ENCODE data around the gene EDC4. TPM values are rescaled to one million over a fixed set of nuclear protein-coding genes. Genes with fewer than 3 reads are reported as not detected.
"Not testable (repeated sequence)": the region's sequence is repeated elsewhere in the genome, so short reads cannot be mapped to it uniquely, and the experiment has no call there.

The EDC4 gene
- total RNA-seq, 4 donors from 2014 or later = 38.6 to 86.5 (median 56.7) TPM

DNA sequence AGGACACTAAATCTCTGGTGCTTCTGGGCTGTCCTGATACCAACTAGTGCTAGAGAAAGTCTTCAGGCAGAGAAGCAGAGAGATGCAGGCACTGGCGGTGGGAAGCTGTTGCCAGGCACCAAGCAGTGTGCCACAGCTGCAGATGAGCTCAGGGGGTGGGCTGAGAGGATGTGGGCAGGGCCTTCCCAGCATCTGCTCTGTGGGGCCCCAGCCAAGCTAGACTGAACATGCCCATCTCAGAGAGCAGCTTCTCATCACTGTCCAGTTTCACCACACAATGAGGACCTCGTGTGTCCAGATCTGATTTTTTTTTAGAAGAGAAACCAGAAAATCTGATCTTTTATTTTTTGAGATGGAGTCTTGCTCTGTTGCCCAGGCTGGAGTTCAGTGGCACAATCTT is 37.3 kb downstream of the EDC4 start:
- intact Hi-C loops (cut with DNase I; ENCODE audit: low total_unique reads) = no loop called here
- 58 to 60% methylated on average over 2 of the region's 2 CpGs for WGBS, 2 donors
- TF ChIP-seq, protein P1, sequence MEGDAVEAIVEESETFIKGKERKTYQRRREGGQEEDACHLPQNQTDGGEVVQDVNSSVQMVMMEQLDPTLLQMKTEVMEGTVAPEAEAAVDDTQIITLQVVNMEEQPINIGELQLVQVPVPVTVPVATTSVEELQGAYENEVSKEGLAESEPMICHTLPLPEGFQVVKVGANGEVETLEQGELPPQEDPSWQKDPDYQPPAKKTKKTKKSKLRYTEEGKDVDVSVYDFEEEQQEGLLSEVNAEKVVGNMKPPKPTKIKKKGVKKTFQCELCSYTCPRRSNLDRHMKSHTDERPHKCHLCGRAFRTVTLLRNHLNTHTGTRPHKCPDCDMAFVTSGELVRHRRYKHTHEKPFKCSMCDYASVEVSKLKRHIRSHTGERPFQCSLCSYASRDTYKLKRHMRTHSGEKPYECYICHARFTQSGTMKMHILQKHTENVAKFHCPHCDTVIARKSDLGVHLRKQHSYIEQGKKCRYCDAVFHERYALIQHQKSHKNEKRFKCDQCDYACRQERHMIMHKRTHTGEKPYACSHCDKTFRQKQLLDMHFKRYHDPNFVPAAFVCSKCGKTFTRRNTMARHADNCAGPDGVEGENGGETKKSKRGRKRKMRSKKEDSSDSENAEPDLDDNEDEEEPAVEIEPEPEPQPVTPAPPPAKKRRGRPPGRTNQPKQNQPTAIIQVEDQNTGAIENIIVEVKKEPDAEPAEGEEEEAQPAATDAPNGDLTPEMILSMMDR (IDR thresholded peaks at IDR 0.05) = no peak
- TF ChIP-seq POLR2A (IDR thresholded peaks at IDR 0.05) = no peak
- no peak overlapping the region for H3K4me3 ChIP-seq (ENCODE audit: low read depth, poor library complexity, severe bottlenecking)
- no peak for DNase-seq (ENCODE audit: low spot score in 2 of 2)

DNA sequence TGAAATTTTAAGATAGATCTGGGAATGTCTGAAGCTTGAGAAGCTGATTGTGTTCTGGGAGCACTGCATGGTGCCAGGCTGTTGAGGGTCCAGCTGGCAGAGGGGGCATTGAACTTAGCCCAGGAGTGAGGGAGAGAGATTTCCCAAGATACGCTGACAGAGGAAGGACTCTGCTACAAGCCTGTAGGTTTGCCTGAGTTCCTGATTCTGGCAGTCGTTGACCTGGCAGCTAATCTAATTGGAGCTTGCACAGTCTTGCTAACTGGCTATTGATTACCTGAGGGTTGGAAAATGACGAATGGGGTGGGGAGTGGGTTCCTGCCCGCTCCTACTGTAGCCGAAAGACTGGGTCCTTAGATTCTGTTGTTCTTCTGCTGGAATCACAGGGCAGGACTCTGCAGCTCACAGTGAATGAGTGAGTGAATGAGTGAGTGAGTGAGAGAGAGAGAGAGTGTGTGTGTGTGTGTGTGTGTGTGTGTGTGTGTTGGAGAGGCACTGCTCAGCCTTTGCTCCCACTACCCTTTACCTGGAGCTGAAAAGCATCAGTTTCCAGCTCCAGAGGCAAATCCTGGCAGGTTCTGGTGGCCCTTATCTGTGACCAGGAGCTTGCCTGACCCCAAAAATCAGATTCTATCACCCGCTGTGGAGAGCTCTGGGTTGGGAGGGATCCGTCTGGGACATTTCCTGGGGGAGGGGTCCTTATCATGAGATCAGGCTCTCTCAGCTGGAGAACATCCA is 42.1 kb downstream of the EDC4 start:
- intact Hi-C loops (cut with DNase I; ENCODE audit: low total_unique reads) = no loop called here
- no peak for DNase-seq (ENCODE audit: low spot score in 2 of 2)
- no peak overlapping the region for H3K4me3 ChIP-seq (ENCODE audit: low read depth, poor library complexity, severe bottlenecking)
- no peak for TF ChIP-seq POLR2A (IDR thresholded peaks at IDR 0.05)
- TF ChIP-seq, protein P1 (IDR thresholded peaks at IDR 0.05) = no peak
- WGBS, 2 donors = 48% methylated on average over 7 of the region's 7 CpGs

DNA sequence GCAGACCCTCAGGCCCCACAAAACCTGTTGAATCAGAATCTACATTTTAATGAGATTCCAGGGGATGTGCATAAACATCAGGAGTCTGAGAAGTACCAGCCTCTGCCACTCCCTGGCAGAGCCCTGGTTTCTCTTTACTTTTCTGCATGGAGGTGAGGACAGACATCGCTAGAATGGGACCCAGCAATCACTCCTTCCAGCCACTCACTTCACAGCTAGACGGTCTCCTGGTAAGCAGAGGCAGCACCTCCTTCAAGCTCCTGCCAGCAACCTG is 42.6 kb downstream of the EDC4 start:
- H3K4me3 ChIP-seq (ENCODE audit: low read depth, poor library complexity, severe bottlenecking); intact Hi-C loops (cut with DNase I; ENCODE audit: low total_unique reads); DNase-seq (ENCODE audit: low spot score in 2 of 2): not testable (repeated sequence)
- 50 to 56% methylated on average over 2 of the region's 2 CpGs for WGBS, 2 donors

DNA sequence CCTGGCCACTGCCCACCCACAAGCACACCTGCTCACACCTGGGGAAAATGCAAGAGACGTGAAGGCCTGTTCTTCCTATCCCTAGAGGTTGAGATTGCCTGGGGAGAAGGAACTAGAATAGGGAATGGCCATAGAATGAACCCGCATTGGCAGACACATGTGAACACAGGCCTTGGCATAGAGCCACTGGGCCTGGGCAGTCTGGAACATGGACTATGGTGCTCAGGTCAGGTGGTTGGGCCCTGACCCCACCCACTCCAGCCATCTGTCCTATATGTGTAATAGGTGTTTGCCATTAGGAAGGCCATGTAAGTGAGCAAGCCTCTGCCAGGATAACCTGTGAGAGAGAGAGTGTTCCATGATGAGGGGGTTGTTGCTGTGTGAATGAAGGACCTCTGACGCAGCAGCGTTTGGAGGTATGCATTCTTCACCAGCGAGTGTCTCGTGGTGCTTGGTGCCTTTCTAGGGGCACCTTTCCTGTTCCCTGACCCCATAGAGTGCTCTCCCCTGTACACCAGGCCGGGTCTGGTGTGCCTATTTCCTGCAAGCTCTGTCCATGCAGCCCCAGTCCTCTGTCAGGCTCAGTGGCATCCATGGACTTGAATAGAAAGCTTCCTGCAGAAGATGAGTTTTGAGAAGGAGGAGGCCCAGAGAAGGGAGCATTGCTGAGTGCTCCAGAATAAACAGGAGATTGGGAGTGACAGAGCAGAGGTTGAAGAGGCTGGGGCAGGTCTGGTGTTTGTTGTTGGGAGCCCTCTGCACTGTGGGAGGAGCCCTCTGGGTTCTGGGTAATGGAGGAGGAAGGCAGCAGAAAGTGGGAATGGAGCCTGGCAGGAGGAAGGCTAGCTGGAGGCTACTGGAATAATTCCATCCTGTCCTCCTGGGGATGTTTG is 43.2 kb downstream of the EDC4 start:
- WGBS, 2 donors = 69 to 72% methylated on average over 7 of the region's 7 CpGs
- TF ChIP-seq, protein P1 (IDR thresholded peaks at IDR 0.05) = no peak
- TF ChIP-seq POLR2A (IDR thresholded peaks at IDR 0.05) = no peak
- DNase-seq (ENCODE audit: low spot score in 2 of 2) = no peak
- intact Hi-C loops (cut with DNase I; ENCODE audit: low total_unique reads) = no loop called here
- H3K4me3 ChIP-seq (ENCODE audit: low read depth, poor library complexity, severe bottlenecking) = no peak overlapping the region

DNA sequence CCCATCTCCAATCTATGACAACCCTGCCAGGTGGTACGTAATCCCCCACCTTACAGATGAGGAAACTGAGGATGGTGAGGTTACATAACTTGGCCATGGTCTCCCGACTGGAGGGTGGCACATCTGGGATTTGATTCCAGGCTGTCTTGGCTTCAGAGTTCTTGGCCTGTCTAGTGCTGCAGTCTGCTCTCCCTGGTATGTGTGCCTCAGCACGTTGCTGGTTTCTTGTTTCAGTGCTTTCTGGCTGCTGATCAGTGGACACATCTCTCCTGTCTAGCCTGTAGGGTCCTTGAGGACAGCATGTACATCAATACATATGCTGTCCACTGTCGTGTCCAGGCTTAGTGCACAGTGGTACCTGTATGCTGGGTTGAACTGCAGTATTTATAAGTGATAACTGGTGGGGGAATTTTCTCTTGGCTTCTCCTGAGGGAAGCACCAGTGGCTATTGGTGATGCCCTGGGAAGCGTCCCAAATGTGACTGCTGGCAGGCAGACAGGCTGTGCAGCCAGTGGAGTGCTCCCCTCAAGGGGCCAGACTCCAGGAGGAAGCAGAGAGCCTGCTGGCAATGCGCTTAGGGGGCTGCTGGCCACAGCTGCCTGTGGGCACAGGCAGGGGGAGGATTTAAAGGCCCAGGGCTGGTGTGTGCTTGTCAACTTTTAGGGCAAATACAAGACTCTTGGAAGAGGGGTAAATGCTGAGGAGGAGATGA is 44.4 kb downstream of the EDC4 start:
- WGBS, 2 donors = 39 to 41% methylated on average over 6 of the region's 6 CpGs
- DNase-seq (ENCODE audit: low spot score in 2 of 2) = no peak
- no peak for TF ChIP-seq POLR2A (IDR thresholded peaks at IDR 0.05)
- intact Hi-C loops (cut with DNase I; ENCODE audit: low total_unique reads) = no loop called here
- no peak overlapping the region for H3K4me3 ChIP-seq (ENCODE audit: low read depth, poor library complexity, severe bottlenecking)

DNA sequence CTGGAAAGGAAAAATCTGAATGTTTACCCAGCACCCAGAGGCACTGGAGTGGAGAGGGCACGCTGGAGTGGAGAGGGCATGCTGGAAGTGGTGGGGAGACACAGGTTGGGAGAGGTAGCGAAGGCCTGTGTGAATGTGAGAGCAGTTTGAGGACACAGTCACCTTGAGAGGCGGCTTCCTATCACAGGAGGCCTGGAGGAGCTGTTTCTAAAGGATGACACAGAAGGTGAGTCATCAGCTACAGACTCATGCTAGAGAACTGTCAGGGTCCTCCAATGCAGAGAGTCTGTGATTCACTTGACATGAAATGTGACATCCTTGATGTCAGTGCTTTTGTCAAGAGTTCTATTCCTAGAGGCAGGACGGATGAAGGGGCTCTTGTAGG is 45.0 kb downstream of the EDC4 start:
- no peak for DNase-seq (ENCODE audit: low spot score in 2 of 2)
- H3K4me3 ChIP-seq (ENCODE audit: low read depth, poor library complexity, severe bottlenecking) = no peak overlapping the region
- WGBS, 2 donors = 54 to 58% methylated on average over 4 of the region's 4 CpGs

More for the DNA sequence above, 45.0 kb downstream of the EDC4 start:
- intact Hi-C loops (cut with DNase I; ENCODE audit: low total_unique reads) = no loop called here
- TF ChIP-seq, protein P1 (IDR thresholded peaks at IDR 0.05) = no peak
- TF ChIP-seq POLR2A (IDR thresholded peaks at IDR 0.05) = no peak
